Uterus (tissue), 4 donors: Measurements from ENCODE around the gene SLC44A1. TPM values are rescaled to one million over a fixed set of nuclear protein-coding genes. Genes with fewer than 3 reads are reported as not detected.

Experiments used
- DNase-seq, 2 donors: peaks; one replicate each; pipeline ENCODE4 v3.0.0-alpha.2; 2019 to 2020
- H3K27ac ChIP-seq, 2 donors: fragments of 200-600 bp; sonication (generic); 1 replicate in 1 of 2; 2 replicates in 1 of 2; pipeline ENCODE4 v1.5.1; 2016 to 2018
- H3K27me3 ChIP-seq, 2 donors: fragments of 200-600 bp; sonication (generic); one replicate each; pipeline ENCODE4 v1.5.1; 2018 to 2019; ENCODE audit warnings: control low read depth in 1 of 2
- H3K36me3 ChIP-seq, 2 donors: fragments of 200-600 bp; sonication (generic); one replicate each; pipeline ENCODE4 v1.5.1; 2019; ENCODE audit warnings: control low read depth in 1 of 2
- H3K4me1 ChIP-seq, 2 donors: fragments of 200-600 bp; sonication (generic); one replicate each; pipeline ENCODE4 v1.5.1; 2018 to 2019; ENCODE audit warnings: control low read depth in 1 of 2
- H3K4me3 ChIP-seq, 2 donors: fragments of 200-600 bp; sonication (generic); 1 replicate in 1 of 2; 2 replicates in 1 of 2; pipeline ENCODE4 v1.5.1; 2018 to 2019; ENCODE audit warnings: mild to moderate bottlenecking in 1 of 2
- H3K9me3 ChIP-seq, 2 donors: fragments of 200-600 bp; sonication (generic); one replicate each; pipeline ENCODE4 v1.5.1; 2019; ENCODE audit warnings: control low read depth in 1 of 2
- CTCF ChIP-seq, 4 experiments: fragments of 200-600 bp in 2 of 4; fragments of 450-650 bp in 2 of 4; sonication (generic) in 2 of 4; IDR thresholded peaks; one replicate each; pipeline ENCODE4 v1.5.1; 2016 to 2019; ENCODE audit warnings: antibody characterized with exemption in 4 of 4, mild to moderate bottlenecking in 2 of 4, moderate library complexity in 1 of 4
- POLR2A ChIP-seq, 2 donors: fragments of 450-650 bp; IDR thresholded peaks; one replicate each; pipeline ENCODE4 v1.6.1; 2016; ENCODE audit warnings: antibody characterized with exemption in 2 of 2, mild to moderate bottlenecking in 1 of 2, moderate library complexity in 1 of 2
- intact Hi-C: fragments of 100-400 bp; cut with DNase I; formaldehyde crosslinking; loops from one replicate; pipeline ENCODE4 v1.15.1; 2023; ENCODE audit warnings: low total_unique reads
- total RNA-seq, 4 donors: library from RNA; depleted of rRNA in 3 of 4; stranded (reverse); fragments of >200 nt in 3 of 4; gene quantifications; one replicate each; pipeline versions ENCODE4 v1.1.0 to v1.2.4, GENCODE V29; 2014 to 2023
- donor health status: DM: yes; HTN: yes; CAD: no.

Gene SLC44A1
- total RNA-seq, 4 donors from 2014 or later, result 58.2 to 75.0 (median 63.0) TPM

GRCh38 chr9:105413525-105413924, 169.1 kb downstream of the SLC44A1 start:
- Histone ChIP-seq H3K4me3 (no peak overlapping the region), H3K27ac (no peak overlapping the region), H3K4me1 (no peaks in the 10 kb centered on the region), H3K27me3 (no peaks in the 10 kb centered on the region), H3K9me3 (peaks cover 0 to 11% of the 10 kb centered on the region in 2 donors), H3K36me3 (no peaks in the 10 kb centered on the region)
- TF ChIP-seq POLR2A (IDR thresholded peaks at IDR 0.05) (no peak), CTCF (IDR thresholded peaks at IDR 0.05) (peak; percentile 10 to 27 (median 24))
- intact Hi-C loops, result no loop called here
- DNase-seq, result peak in 1 of 2 donors; percentile 17

GRCh38 chr9:105414947-105415661, 170.7 kb downstream of the SLC44A1 start:
- intact Hi-C loops, result no loop called here
- peak; percentile 56 to 71 for DNase-seq
- TF ChIP-seq POLR2A (IDR thresholded peaks at IDR 0.05) (no peak), CTCF (IDR thresholded peaks at IDR 0.05) (peak; percentile 77 to 88 (median 86))
- Histone ChIP-seq H3K27ac (no peak overlapping the region), H3K27me3 (no peaks in the 10 kb centered on the region), H3K4me1 (no peaks in the 10 kb centered on the region), H3K4me3 (no peak overlapping the region), H3K36me3 (no peaks in the 10 kb centered on the region), H3K9me3 (peaks cover 0 to 7% of the 10 kb centered on the region in 2 donors)

GRCh38 chr9:105415662-105415980, 171.2 kb downstream of the SLC44A1 start:
- H3K27me3 ChIP-seq, result no peaks in the 10 kb centered on the region
- no peak overlapping the region for H3K4me3 ChIP-seq
- no peak overlapping the region for H3K27ac ChIP-seq
- H3K4me1 ChIP-seq, result no peaks in the 10 kb centered on the region
- TF ChIP-seq CTCF (IDR thresholded peaks at IDR 0.05) (no peak), POLR2A (IDR thresholded peaks at IDR 0.05) (no peak)
- DNase-seq, result no peak
- peaks cover 0 to 3% of the 10 kb centered on the region in 2 donors for H3K9me3 ChIP-seq
- intact Hi-C loops, result no loop called here
- H3K36me3 ChIP-seq, result no peaks in the 10 kb centered on the region

GRCh38 chr9:105416840-105417239, 172.4 kb downstream of the SLC44A1 start:
- no peaks in the 10 kb centered on the region for H3K36me3 ChIP-seq
- H3K4me1 ChIP-seq, result no peaks in the 10 kb centered on the region
- no peak overlapping the region for H3K4me3 ChIP-seq
- DNase-seq, result no peak
- no peaks in the 10 kb centered on the region for H3K9me3 ChIP-seq
- intact Hi-C loops, result no loop called here
- no peak overlapping the region for H3K27ac ChIP-seq
- H3K27me3 ChIP-seq, result no peaks in the 10 kb centered on the region
- TF ChIP-seq CTCF (IDR thresholded peaks at IDR 0.05) (no peak), POLR2A (IDR thresholded peaks at IDR 0.05) (no peak)

- no peak for DNase-seq
- Histone ChIP-seq H3K4me3 (no peak overlapping the region), H3K27ac (no peak overlapping the region), H3K9me3 (no peaks in the 10 kb centered on the region), H3K4me1 (no peaks in the 10 kb centered on the region), H3K36me3 (no peaks in the 10 kb centered on the region), H3K27me3 (no peaks in the 10 kb centered on the region)
- intact Hi-C loops, result no loop called here
- TF ChIP-seq CTCF (IDR thresholded peaks at IDR 0.05) (no peak), POLR2A (IDR thresholded peaks at IDR 0.05) (no peak)
Observed at GRCh38 chr9:105418588-105419500, 174.4 kb downstream of the SLC44A1 start.
